CD14-positive monocyte (primary cell): Measurements from ENCODE around the gene PDE1A. TPM values are rescaled to one million over a fixed set of nuclear protein-coding genes. Genes with fewer than 3 reads are reported as not detected.

Experiments used
- DNase-seq, 3 donors: peaks; one replicate each; pipeline ENCODE4 v3.0.0-alpha.2; 2011 to 2022
- H2AFZ ChIP-seq: 2 replicates; pipeline ENCODE4 v1.6.0; 2012; ENCODE audit warnings: mild to moderate bottlenecking, low read depth, low read length, inconsistent platforms; ENCODE audit not compliant: insufficient read depth, poor library complexity, severe bottlenecking
- H3K27ac ChIP-seq, 2 donors: 1 replicate in 1 of 2; 2 replicates in 1 of 2; pipeline ENCODE4 v1.5.1; 2012 to 2013; ENCODE audit warnings: low read length in 2 of 2, control low read depth in 1 of 2, inconsistent platforms in 1 of 2, low read depth in 1 of 2, mild to moderate bottlenecking in 1 of 2
- H3K27me3 ChIP-seq, 2 donors: one replicate each; pipeline versions ENCODE4 v1.6.0 to v1.6.1; 2011 to 2013; ENCODE audit warnings: low read length in 2 of 2; ENCODE audit not compliant: control insufficient read depth in 2 of 2, insufficient read depth in 2 of 2
- H3K36me3 ChIP-seq, 2 donors: replicated peaks in 1 of 2; 1 replicate in 1 of 2; 2 replicates in 1 of 2; pipeline versions ENCODE4 v1.5.1 to v1.6.1; 2012 to 2013; ENCODE audit warnings: low read length in 2 of 2, control low read depth in 1 of 2, inconsistent platforms in 1 of 2, mild to moderate bottlenecking in 1 of 2; ENCODE audit not compliant: insufficient read depth in 2 of 2, control insufficient read depth in 1 of 2
- H3K4me1 ChIP-seq, 2 donors: 1 replicate in 1 of 2; 2 replicates in 1 of 2; pipeline versions ENCODE4 v1.5.1 to v1.6.1; 2012 to 2013; ENCODE audit warnings: low read length in 2 of 2, control low read depth in 1 of 2, inconsistent platforms in 1 of 2, mild to moderate bottlenecking in 1 of 2, moderate library complexity in 1 of 2; ENCODE audit not compliant: insufficient read depth in 2 of 2, control insufficient read depth in 1 of 2
- H3K4me2 ChIP-seq: replicated peaks from 2 replicates; pipeline ENCODE3; 2012; ENCODE audit warnings: low read length, moderate library complexity, mild to moderate bottlenecking; ENCODE audit not compliant: poor library complexity, severe bottlenecking; ENCODE audit errors: extremely low read depth
- H3K4me3 ChIP-seq, 3 experiments: fragments of 200-600 bp in 1 of 3; sonication (generic) in 1 of 3; replicated peaks in 1 of 3; 1 replicate in 2 of 3; 2 replicates in 1 of 3; pipeline ENCODE4 v1.5.1; 2011 to 2013; ENCODE audit warnings: low read length in 3 of 3, mild to moderate bottlenecking in 3 of 3, control low read depth in 2 of 3, low read depth in 2 of 3, inconsistent platforms in 1 of 3, moderate library complexity in 1 of 3
- H3K79me2 ChIP-seq: 2 replicates; pipeline ENCODE4 v1.6.0; 2012; ENCODE audit warnings: mild to moderate bottlenecking, control low read depth, inconsistent platforms, low read length, moderate library complexity; ENCODE audit not compliant: insufficient read depth
- H3K9ac ChIP-seq: 2 replicates; pipeline ENCODE4 v1.6.0; 2017; ENCODE audit warnings: low read length, mild to moderate bottlenecking; ENCODE audit not compliant: insufficient read depth, poor library complexity, severe bottlenecking
- H3K9me3 ChIP-seq, 2 donors: replicated peaks in 1 of 2; 1 replicate in 1 of 2; 2 replicates in 1 of 2; pipeline versions ENCODE4 v1.5.1 to v1.6.1; 2012 to 2013; ENCODE audit warnings: low read length in 2 of 2, control low read depth in 1 of 2; ENCODE audit not compliant: control insufficient read depth in 1 of 2, insufficient read depth in 1 of 2
- H4K20me1 ChIP-seq: 2 replicates; pipeline ENCODE4 v1.6.0; 2012; ENCODE audit warnings: mild to moderate bottlenecking, low read length, control low read depth, moderate library complexity; ENCODE audit not compliant: insufficient read depth
- H3K27ac Mint-ChIP-seq, 7 donors: one replicate each; pipeline ENCODE4 v1.8.0; 2020; ENCODE audit warnings: mild to moderate bottlenecking in 7 of 7, mixed read lengths in 7 of 7, moderate library complexity in 6 of 7, inconsistent platforms in 2 of 7
- H3K27me3 Mint-ChIP-seq, 3 donors: one replicate each; pipeline ENCODE4 v1.8.0; 2021 to 2022; ENCODE audit warnings: low read depth in 3 of 3, mild to moderate bottlenecking in 3 of 3, mixed read lengths in 3 of 3, moderate library complexity in 3 of 3, inconsistent platforms in 1 of 3
- H3K36me3 Mint-ChIP-seq, 2 donors: one replicate each; pipeline ENCODE4 v1.8.0; 2020; ENCODE audit warnings: mixed read lengths in 2 of 2, inconsistent platforms in 1 of 2, mild to moderate bottlenecking in 1 of 2
- H3K4me1 Mint-ChIP-seq: one replicate; pipeline ENCODE4 v1.8.0; 2020; ENCODE audit warnings: mild to moderate bottlenecking, mixed read lengths
- H3K4me3 Mint-ChIP-seq, 2 donors: one replicate each; pipeline ENCODE4 v1.8.0; 2020; ENCODE audit warnings: mild to moderate bottlenecking in 2 of 2, mixed read lengths in 2 of 2, moderate library complexity in 1 of 2
- H3K9me3 Mint-ChIP-seq, 7 donors: one replicate each; pipeline ENCODE4 v1.8.0; 2020 to 2022; ENCODE audit warnings: mixed read lengths in 7 of 7, mild to moderate bottlenecking in 6 of 7, moderate library complexity in 6 of 7, inconsistent platforms in 2 of 7
- CTCF ChIP-seq: fragments of 200-600 bp; IDR thresholded peaks from one replicate; pipeline ENCODE4 v1.8.0; 2022; ENCODE audit warnings: antibody characterized with exemption, mild to moderate bottlenecking
- WGBS: methylation state at CpG from one replicate; pipeline ENCODE4 v1.1.5; 2013; ENCODE audit warnings: missing lambda C conversion rate; ENCODE audit not compliant: insufficient coverage; 5-methylcytosine and 5-hydroxymethylcytosine counted together
- intact Hi-C, 2 donors: fragments of 100-400 bp; cut with micrococcal nuclease; formaldehyde crosslinking; loops; one replicate each; pipeline versions ENCODE4 v1.15.0 to v1.15.1; 2023
- polyA plus RNA-seq, 3 donors: library from polyadenylated mRNA; depleted of rRNA in 1 of 3; unstranded in 2 of 3; stranded (reverse) in 1 of 3; fragments of 300-500 nt in 2 of 3; fragments of >200 nt in 1 of 3; fragmentation: Illumina TruSeq in 2 of 3; gene quantifications; 1 replicate in 2 of 3; 2 replicates in 1 of 3; pipeline ENCODE4 v1.2.3, GENCODE V29; 2012 to 2021

The PDE1A gene
- polyA plus RNA-seq, 3 donors, result not detected

- Histone ChIP-seq H3K27ac (no peak overlapping the region), H3K36me3 (no peaks in the 10 kb centered on the region), H3K9ac (no peak overlapping the region), H4K20me1 (no peaks in the 10 kb centered on the region), H3K4me3 (no peak overlapping the region), H3K4me1 (no peaks in the 10 kb centered on the region), H3K4me2 (no peak overlapping the region), H3K9me3 (no peaks in the 10 kb centered on the region), H3K79me2 (no peaks in the 10 kb centered on the region), H3K27me3 (no peaks in the 10 kb centered on the region), H2AFZ (no peak overlapping the region)
- peak in 1 of 3 donors; percentile 4 for DNase-seq
- H3K9me3 Mint-ChIP-seq, result peaks cover 0 to 6% (median 0%) of the 10 kb centered on the region in 7 donors
- no peak overlapping the region for H3K27ac Mint-ChIP-seq
- TF ChIP-seq CTCF, result no peak
- H3K36me3 Mint-ChIP-seq, result no peaks in the 10 kb centered on the region
- WGBS, result 10% methylated on average over 5 of the region's 5 CpGs
- H3K27me3 Mint-ChIP-seq, result peaks cover 0 to 4% (median 0%) of the 10 kb centered on the region in 3 donors
- peak overlapping the region in 1 of 2 donors; percentile 17 for H3K4me3 Mint-ChIP-seq
- intact Hi-C loops, result no loop called here
- H3K4me1 Mint-ChIP-seq, result peaks cover 6% of the 10 kb centered on the region
These were observed 185.9 kb downstream of the PDE1A start for GRCh38 chr2:182240862-182241371.

GRCh38 chr2:182230561-182230960 lies 196.3 kb downstream of the PDE1A start:
- Histone ChIP-seq H3K27ac (no peak overlapping the region), H3K9me3 (no peaks in the 10 kb centered on the region), H3K79me2 (no peaks in the 10 kb centered on the region), H3K4me1 (no peaks in the 10 kb centered on the region), H2AFZ (no peak overlapping the region), H3K27me3 (no peaks in the 10 kb centered on the region), H3K36me3 (no peaks in the 10 kb centered on the region), H3K4me2 (no peak overlapping the region), H3K4me3 (no peak overlapping the region), H3K9ac (no peak overlapping the region), H4K20me1 (no peaks in the 10 kb centered on the region)
- Mint-ChIP-seq H3K4me3 (no peak overlapping the region), H3K27me3 (no peaks in the 10 kb centered on the region), H3K4me1 (peaks cover 2% of the 10 kb centered on the region), H3K36me3 (no peaks in the 10 kb centered on the region), H3K27ac (no peak overlapping the region), H3K9me3 (no peaks in the 10 kb centered on the region)
- intact Hi-C loops, result no loop called here
- DNase-seq, result no peak
- TF ChIP-seq CTCF, result no peak
